Inflammatory macrophage treated with lipopolysaccharide for 4 hours (primary cell): Measurements from ENCODE around the gene NAALADL1.
A peak's percentile ranks its signal among the peaks of the same experiment; 100 is the strongest.

Experiments
- DNase-seq: peaks from one replicate; pipeline ENCODE4 v3.0.0-alpha.2; 2020

The NAALADL1 gene

DNA sequence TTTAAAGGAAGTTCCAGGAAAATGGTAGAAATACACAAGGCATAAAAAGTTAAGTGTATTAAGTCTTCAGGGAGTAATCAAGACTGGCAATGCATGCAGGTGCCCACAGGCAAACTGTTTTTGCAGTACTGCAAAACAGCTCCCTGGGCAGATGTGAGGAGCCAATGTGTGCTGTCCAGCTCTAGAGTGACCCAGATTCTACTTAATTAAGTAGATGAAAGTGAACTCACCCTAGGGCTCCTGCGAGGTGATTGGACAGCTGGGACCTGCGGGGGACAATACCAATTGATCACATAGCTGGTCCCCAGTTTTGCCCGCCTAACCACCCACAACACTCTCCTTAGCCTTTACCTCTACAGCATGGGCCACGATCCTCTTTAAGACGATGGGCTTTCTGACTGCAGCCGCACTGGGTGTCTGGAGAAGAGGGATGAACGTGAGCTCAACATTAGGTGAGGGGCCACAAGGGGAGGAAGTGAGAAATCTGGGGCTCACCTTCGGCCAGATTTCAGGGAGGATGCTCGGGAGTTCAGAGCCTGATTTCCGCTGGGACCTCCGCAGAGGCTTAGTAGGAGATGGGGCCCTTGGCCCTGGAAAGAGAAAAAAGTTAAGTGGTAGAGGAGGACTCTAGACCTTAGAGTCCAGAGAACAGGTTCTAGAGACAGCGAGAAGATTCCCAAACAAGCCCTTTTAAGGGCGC is 24.9 kb upstream of the NAALADL1 start:
- no peak for DNase-seq

DNA sequence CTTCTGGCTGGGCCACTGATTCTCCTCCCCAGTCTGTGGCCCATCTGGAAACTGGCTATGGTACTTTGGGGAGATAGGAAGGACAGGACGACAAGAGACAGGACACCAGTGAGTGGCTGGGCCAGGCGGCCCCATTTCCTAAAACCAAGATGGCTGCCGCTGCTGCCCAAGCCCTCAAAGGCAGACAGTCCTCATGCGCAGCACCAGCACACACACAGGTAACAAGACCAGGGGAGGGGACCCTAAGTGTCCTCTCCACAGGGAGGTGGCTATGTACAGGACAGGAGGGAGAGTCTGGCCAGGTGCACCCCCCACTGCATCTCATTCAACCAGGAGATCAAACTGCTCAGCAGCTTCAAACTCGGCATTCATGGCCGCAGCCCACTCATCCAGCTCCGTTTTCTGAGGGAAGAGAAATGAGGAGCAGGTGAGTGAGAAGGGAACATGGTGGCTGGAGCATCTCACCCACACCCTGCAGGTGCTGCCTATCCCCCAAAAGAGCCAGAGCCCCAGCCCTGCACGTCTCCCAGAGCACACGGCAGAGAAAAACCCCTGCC is 20.5 kb upstream of the NAALADL1 start:
- DNase-seq = no peak

DNA sequence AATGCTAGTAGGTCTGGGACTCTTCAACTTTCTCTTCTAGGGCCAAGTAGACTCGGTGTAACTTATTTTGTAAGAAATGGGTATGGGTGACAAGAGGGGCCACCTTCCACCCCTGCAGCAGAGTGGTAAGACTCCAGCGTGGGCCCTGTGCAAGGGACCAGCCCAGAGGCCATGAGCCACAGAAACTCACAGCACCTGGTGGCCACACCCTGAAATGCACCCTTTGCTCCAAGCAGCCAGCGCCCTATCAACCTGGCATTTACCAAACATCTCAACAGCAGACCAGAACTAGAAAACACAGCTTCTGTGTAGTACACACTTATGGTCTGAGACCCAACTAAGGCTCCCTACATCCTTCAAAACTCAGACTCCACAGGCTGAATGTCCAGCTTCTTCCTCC is 19.8 kb upstream of the NAALADL1 start:
- DNase-seq = peak; percentile 46

DNA sequence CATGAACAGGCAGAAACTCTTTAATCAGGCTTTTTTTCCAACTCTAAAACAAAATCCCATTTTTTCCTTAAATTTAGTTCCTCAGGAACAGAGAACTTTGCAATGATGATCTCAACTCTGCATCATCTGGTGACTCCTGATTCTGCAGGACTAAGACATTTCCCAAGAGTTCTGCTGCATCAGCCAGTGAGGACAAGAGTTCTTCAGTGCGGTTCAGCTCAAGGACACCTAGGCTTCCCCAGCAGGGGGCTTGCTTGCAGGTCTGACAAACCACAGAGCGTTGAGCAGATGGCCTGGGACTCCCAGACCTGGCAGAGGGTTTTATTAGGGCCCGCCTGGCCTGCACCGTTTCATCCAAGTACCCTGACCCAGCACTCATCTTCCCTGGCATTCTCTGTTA is 19.1 kb upstream of the NAALADL1 start:
- DNase-seq = peak; percentile 39

DNA sequence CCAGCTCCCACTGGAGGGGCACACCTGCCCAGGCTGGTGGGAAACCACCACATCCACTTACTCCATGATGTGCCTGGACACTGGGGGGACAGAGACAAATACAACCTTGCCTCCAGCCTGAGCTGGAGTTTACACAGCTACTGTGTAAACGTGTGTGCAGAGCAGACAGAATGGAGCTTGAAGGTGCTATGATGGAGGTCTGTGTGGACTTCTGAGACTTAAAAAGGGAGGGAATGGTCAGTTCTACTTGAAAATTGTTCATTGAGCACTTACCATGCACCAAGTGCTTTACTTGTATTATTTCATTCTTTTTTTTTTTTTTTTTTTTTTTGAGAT is 14.2 kb upstream of the NAALADL1 start:
- no peak for DNase-seq

DNA sequence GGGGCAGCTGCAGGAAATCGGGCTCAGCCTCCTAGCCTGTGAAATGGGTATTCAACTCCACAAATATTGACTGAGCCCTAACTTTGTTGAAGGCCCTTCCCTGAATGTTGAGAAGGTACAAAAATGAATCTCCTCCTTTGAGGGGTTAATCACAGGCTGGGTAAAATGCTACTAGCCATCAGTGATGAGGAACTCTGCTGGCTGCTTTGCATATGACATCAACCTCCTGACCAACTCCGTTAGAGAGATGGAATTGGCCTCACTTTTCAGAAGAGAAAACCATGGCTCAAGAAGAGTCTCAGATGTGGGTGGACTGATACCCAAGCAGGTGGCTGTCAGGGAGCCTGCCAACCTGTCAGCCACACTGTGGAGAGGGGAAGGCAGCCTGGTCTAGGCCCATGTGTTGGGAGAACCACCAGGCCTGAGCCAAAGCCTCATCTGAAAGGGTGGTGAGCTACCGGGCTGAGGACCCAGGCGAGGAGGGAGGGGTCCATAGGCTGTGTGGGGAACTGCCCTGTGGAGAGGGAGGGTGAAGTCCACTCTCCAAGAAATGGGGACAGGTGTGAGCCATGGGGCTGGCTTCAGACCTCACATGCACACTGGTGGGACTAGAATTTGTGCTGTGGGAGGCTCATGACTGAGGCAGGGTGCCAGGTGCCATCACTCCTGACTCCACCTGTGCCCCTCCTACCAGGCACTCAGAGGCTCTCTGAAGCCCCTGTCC is 13.7 kb upstream of the NAALADL1 start:
- DNase-seq = peak; percentile 56

DNA sequence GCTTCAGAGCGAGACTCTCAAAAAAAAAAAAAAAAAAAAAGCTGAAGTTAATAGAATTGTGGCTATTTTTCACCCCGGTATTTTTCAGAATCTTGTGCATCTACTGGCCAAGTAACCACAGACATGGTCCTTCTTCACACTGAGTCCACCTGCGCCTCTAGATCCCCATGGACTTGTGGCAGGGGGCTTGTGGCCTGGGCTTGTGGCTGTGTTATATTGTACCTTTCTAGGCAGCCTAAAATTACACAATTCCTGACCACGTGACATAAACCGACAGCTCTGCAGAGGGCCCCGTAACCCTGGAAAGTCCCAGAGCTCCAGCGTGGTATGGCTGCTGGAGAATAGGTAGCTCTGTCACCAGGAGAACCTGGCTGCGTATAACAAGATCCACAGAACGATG is 10.9 kb upstream of the NAALADL1 start:
- no peak for DNase-seq

DNA sequence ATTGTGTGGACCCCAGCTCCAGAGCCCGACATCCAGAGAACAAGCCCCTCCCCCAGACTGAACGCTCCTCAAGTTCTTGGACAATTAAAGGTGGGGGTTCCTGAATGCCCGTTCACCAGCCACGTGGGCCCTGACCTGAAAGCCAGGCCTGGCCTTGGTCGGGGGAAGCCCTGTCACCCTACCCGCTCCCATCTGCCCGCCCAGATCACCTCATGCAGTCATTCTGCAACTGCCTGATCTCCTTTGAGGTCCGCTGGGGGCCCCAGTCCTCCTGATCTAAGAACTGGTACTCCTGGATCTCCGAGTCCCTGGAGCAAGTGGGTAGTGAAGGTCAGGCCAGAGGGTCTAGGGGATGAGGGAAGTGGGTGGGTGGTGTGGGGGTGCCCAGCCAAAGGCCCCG is 9.1 kb upstream of the NAALADL1 start:
- no peak for DNase-seq

DNA sequence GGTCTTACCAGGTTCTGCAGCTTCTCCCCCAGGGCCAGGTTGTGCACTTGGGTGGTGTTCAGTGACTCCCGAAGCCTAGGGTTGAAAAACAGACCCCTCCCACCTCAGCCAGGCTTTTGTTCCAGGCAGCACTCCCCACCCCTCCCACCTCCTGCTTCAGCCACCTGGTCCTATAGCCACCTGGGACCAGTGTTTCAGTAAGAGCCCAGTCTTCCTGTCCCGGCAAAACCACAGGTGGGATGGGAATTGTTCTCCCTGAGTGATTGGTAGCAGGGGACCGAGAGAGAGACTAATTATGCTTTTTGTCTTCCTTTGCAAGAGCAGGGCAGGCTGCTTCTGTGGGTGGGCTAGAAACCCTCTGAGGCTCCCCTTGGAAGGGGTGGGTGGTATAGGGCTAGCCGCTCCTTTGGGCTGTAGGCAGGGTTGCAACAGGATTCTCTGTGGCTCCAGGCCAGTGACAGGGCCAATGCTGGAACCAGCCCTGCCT is 8.5 kb upstream of the NAALADL1 start:
- DNase-seq = no peak

DNA sequence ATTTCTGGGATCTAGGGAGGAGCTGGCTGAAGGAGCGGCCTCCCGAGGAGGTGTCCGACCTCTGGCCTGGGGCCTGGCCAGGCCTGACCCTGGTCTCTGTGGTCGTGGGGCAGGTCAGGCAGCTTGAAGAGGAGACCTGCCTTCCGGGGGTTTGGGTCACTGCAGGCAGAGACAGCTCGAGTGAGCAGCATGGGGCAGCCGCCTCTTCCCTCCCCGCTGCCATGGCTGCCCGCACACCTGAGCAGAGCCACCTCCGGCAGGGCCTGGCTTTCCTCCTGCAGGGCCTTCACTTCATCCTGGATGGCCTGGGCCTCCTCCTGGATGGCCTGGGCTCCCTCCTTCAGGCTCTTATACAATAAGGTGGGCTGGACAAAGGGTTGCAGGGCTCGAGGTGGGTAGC is 8.0 kb upstream of the NAALADL1 start:
- no peak for DNase-seq

DNA sequence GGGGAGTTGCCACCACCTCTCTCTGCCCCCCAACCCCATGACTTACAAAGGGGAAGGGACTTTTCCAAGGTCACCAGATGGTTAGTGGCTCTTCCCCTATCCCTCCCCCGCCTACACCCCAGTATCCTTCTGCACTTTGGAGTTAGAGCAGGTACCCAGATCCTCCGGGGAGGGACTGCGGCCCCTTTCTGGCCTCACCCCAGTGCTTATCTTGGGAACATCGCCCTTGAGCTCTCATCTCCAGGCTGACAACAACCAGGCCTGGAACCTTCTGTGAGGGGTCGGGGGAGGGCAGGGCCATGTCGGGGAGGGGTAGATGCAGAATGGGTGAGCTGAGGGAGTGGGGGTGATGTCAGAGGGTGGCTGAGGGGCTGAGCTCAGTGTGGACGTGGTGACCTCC is 7.5 kb upstream of the NAALADL1 start:
- DNase-seq = no peak

DNA sequence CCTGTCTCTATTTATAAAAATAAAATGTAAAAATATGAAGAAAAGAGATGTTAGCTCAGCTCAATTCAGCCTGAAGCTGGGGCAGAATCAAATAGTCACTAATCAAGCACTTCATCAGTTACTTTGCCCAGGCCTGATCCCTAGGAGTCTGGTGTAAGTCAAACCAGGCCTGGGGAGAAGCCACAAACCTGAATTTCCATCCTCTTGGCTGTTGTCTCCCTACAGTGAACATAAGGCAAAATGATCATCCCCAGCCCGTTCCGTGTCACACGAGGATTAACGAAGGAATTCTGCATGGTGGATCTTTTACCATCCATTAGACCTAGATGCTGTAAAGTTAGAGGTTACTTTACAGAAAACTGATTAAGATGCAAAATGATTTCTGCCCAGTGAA is 6.5 kb upstream of the NAALADL1 start:
- no peak for DNase-seq

DNA sequence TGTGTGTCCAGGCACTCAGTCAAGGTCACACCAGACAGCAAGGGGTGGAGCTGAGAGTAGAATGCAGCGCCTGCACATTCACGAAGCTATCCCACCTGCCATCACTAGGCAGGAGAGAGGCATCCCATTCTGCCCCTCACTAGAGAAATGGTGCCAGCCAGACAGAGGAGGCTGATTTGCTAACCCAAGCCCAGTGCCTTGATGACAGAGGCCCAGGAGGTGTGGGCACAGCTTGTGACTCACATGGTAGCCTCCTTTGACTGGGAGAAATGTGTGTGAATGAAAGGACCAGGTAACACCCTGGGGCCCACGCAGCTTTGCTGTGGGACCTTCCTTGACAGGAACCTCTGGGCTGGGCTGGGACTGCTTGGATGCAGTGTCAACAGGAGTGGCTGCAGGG is 5.2 kb upstream of the NAALADL1 start:
- no peak for DNase-seq

DNA sequence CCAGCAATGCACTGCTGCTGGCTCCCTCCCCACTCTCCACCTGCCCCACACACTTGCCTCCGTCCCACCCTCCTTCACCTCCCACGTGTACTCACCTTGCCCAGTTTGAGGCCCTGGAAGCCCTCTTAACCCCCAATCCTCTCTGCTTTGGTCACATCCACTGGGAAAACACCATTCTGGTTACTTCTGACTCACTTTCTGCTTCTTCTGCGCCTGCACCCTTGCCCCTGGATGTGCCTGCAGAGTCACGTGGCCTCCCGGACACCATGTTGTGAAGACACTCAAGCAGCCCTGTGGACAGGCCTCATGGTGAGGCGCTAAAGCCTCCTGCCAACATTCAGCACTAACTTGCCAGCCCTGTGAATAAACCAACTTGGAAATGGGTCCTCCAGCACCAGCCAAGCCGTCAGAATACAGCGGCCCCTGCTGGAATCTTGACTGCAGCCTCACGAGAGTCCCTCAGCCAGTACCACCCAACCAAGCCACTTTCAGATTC is 2.6 kb upstream of the NAALADL1 start:
- no peak for DNase-seq

DNA sequence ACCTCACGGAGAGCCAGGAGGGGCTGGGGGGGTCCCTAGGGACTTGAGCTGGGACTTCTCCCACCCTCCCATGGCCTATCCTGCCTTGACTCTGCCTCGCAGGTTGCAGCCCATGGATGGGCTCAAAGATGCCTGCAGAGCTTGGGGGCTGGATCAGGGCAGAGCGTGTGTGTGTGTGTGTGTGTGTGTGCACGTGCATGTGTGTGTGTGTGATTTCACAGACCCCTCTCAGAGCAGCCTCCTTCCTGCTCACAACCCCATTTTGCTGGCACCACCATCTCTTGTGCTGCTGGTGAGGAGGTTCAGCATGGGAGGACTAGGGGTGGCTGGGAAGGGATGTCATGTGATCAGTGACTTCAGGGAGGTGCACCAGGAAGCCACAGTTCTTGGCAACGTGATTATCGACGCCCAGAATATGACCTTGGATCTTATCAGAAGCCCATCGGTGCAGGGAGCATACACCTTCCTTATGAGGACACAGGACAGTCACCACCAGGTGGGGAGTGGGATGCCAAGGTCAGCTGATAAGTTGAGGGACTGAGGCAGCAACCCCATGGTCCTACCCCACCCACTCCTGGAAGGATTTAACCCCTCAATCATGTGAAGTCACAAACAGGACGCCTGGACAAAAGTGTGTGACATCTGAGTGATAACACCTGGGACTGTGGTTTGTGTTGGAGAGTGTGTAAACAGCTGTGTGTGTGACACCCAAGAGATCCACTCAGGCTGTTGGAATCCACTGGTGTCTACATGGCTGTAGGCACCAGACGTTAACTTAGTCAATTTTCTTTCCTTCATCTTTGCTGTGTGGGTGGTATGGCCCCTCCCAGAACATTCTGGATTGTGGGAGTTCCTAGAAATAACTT is 1.8 kb upstream of the NAALADL1 start:
- DNase-seq = no peak

DNA sequence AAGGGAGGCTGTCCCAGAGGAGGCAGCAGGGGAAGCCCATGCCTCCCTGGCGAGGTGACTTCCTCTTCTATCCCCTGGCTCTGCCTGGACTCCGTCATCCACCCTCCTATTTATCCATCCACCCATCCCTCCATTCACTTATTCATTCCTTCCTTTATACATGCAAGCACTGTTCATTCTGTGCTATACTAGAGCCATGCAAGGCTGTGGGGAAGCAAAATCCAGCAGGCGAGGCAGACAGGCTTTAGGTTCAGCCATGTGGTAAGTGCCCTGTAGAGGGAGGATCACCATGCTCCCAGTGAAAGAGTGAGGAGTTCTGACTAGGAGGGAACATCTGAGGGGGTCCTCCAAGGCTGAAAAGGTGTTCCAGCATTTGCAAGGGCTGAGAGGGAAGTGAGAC is 1.2 kb upstream of the NAALADL1 start:
- DNase-seq = no peak

DNA sequence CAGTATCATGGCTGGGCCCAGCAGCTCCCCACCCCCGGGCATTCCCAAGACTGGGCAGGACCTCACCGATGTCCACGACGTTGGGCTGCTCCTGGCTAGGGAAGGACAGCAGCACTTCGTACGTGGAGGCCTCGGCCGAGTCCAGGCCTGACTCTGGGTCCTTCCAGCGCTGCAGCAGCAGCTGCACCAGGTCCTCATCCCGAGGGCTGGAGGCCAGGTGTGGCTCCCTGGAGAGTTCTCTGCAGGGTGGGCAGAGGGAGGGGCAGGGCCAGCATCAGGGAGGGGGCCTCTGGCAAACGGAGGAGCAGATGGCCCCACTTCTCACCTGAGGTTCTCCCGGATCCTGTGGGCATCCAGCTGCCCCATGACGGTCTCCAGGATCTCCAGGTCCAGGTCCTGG is 341 bp downstream of the NAALADL1 start:
- DNase-seq = no peak

DNA sequence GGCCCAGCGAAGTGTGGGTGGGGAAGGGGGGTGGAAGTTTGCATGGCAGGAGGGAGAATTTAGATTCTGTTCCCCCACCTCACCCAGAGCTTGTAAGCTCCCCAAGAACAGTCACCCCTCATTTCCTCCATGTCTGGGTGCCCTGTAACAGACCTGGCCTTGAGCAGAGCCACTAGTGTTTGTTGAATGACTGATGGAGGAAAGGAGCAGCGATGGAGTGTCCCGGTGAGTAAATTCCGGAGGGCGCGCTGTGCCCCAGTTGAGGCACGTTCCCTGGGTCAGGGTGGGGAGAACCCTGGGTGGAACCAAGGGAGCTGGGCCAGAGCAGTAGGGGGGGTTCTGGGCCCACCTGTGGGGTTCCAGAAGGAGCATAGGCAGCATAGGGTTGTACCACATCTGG is 827 bp downstream of the NAALADL1 start:
- DNase-seq = no peak

DNA sequence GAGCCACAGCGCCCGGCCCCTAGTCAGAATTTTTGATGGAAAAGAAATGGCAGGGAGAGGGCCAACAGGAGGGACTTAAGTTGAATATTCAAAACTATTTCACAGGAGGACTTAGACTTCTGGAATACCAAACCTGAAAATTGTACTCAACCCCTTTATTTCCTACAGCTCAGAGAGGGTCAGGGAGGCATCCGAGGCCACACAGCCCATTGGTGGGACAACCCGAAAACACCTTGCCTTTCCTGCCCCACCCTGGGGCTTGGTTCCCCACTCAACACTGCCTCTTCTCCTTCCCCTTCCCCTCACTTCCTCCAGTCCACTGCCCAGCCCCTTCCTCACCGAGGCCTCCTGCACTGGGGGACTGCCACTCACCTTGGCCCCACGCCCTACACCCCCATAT is 1.4 kb downstream of the NAALADL1 start:
- DNase-seq = no peak

DNA sequence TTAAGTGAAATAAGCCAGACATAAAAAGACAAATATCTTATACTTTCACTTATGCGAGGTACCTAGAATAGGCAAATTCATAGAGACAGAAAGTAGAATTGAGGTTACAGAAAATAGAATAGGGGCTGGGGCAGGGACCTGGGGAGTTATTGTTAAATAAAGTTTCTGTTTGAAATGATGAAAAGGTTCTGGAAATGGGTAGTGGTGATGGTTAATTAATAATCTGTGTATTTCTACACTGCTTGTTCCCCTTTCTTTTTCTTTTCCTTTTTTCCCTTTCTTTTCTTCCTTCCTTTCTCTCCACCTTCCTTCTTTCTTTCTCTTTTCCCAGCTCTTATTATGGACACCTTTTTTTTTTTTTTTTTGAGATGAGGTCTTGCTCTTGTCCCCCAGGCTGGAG is 2.8 kb downstream of the NAALADL1 start:
- no peak for DNase-seq

DNA sequence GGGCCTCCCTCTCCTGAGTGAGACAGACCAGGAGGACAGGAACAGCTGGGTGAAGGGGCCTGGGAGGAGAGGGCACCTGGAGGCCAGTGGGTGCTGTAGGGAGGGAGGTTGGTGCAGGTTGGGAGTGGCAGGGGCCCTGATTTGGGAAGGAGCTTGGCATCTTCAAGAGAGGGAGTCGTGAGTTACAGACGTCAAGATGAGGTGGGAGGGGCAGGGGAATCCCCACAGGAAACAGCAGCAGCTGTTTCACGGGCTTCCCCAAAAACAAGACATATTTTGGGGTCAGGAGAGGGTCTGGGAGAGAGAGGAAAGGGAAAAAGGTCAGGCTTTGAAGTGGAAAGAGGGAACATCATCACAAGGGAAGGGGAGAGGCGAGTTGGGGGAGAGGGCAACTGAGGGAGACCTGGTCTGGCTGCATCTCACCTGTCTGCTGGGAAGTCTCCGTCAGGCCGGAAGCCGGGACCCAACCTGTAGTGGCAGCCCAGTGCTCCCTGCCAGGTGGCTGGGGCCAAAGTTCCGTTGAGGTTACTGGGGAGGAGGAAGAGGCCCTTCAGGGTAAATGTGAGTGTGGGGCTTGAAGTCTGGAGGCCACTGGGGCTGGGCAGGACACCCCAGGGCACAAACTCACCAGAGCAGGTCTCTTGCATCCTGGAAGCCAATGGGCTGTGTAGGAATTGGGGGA is 4.4 kb downstream of the NAALADL1 start:
- no peak for DNase-seq

DNA sequence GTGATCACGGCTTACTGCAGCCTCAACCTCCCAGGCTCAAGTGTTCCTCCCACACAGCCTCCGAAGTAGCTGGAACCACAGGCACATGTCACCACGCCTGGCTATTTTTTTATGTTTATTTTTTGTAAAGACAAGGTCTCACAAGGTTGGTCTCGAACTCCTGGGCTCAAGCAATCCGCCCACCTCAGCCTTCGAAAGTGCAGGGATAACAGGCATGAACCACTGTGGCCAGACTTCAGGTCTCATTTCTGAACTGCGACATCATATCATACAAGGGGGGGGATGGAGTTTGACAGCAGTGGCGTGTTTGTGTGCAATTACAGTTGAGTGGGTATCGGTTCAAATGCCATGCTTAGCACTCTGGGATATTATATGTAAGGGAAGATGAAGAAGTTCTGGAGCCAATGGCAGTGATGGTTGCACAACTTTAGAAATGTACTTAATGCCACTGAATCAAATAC is 6.9 kb downstream of the NAALADL1 start:
- no peak for DNase-seq
